A673 (cell line): ENCODE data around the gene GMDS. TPM values are rescaled to one million over a fixed set of nuclear protein-coding genes. Genes with fewer than 3 reads are reported as not detected.

Experiments used
- BruUV-seq: library from RNA; stranded (reverse); fragments of 400-500 nt; replicated peaks from 2 replicates; lab custom pipeline; 2021; lab: Mats Ljungman, UMichigan
- CTCF ChIA-PET: fragments of 300-600 bp; sonication (Branson Sonifier 250); formaldehyde crosslinking; loops from one replicate; lab custom pipeline; 2022; ENCODE audit warnings: antibody characterized with exemption; lab: Charles Lee
- POLR2A ChIA-PET: fragments of 300-600 bp; sonication (Branson Sonifier 250); formaldehyde crosslinking; loops from one replicate; lab custom pipeline; 2022; ENCODE audit warnings: antibody characterized with exemption; ENCODE audit not compliant: low non-redundant PET; lab: Charles Lee
- DNase-seq: peaks from one replicate; pipeline ENCODE4 v3.0.0-alpha.2; 2015; ENCODE audit warnings: low spot score
- H3K27ac ChIP-seq: fragments of 200-600 bp; sonication (generic); 2 replicates; pipeline ENCODE4 v1.5.1; 2016; ENCODE audit warnings: mixed run types, low read depth, mild to moderate bottlenecking, mixed read lengths, antibody characterized with exemption, low read length; ENCODE audit not compliant: poor library complexity, severe bottlenecking
- H3K27me3 ChIP-seq: fragments of 200-600 bp; sonication (generic); replicated peaks from 2 replicates; pipeline ENCODE4 v1.6.1; 2017; ENCODE audit warnings: mixed run types, low read depth, mild to moderate bottlenecking, mixed read lengths, antibody characterized with exemption, low read length; ENCODE audit not compliant: insufficient read depth, poor library complexity
- H3K36me3 ChIP-seq: fragments of 200-600 bp; sonication (generic); 2 replicates; pipeline ENCODE4 v1.6.1; 2016; ENCODE audit warnings: mixed run types, mild to moderate bottlenecking, mixed read lengths, antibody characterized with exemption, low read length; ENCODE audit not compliant: insufficient read depth, poor library complexity, severe bottlenecking
- H3K4me1 ChIP-seq: fragments of 200-600 bp; sonication (generic); 2 replicates; pipeline ENCODE4 v1.6.1; 2017; ENCODE audit warnings: mixed run types, mild to moderate bottlenecking, mixed read lengths, antibody characterized with exemption, low read length; ENCODE audit not compliant: insufficient read depth, poor library complexity, severe bottlenecking
- H3K4me3 ChIP-seq: fragments of 200-600 bp; sonication (generic); 2 replicates; pipeline ENCODE4 v1.5.1; 2016; ENCODE audit warnings: low read depth, mixed run types, mild to moderate bottlenecking, mixed read lengths, low read length; ENCODE audit not compliant: poor library complexity, severe bottlenecking
- H3K9me3 ChIP-seq: fragments of 200-600 bp; sonication (generic); 2 replicates; pipeline ENCODE4 v1.6.1; 2016; ENCODE audit warnings: mixed run types, low read depth, mild to moderate bottlenecking, mixed read lengths, antibody characterized with exemption, low read length; ENCODE audit not compliant: poor library complexity, severe bottlenecking
- EZH2 ChIP-seq: fragments of 200-600 bp; sonication (generic); IDR thresholded peaks from 2 replicates; pipeline ENCODE4 v1.6.1; 2017; ENCODE audit warnings: borderline replicate concordance, low read depth, mild to moderate bottlenecking, mixed read lengths, antibody characterized with exemption, low read length; ENCODE audit not compliant: poor library complexity, severe bottlenecking
- intact Hi-C: fragments of 100-400 bp; cut with micrococcal nuclease; formaldehyde crosslinking; loops from one replicate; pipeline ENCODE4 v1.10.0; 2022; ENCODE audit not compliant: unreplicated experiment
- total RNA-seq: library from RNA; stranded (reverse); gene quantifications from 2 replicates; pipeline ENCODE4 v1.2.3, GENCODE V29; 2021
- TF ChIP-seq, protein P1 (sequence below): fragments of 300-800, 200-600 bp; sonication (generic); conservative IDR thresholded peaks from 2 replicates; pipeline ENCODE4 v1.5.1; 2017; ENCODE audit warnings: low read depth, mild to moderate bottlenecking, antibody characterized with exemption, low read length, moderate library complexity, mixed read lengths

The GMDS gene
- total RNA-seq, 1 experiment from 2014 or later, result 15.2 TPM

GRCh38 chr6:1709234-1709641, 536.2 kb downstream of the GMDS start:
- H3K27me3 ChIP-seq, result no peaks in the 10 kb centered on the region
- no peaks in the 10 kb centered on the region for H3K36me3 ChIP-seq
- ChIA-PET CTCF (no interaction called here), POLR2A (no interaction called here)
- H3K27ac ChIP-seq, result no peak overlapping the region
- DNase-seq, result no peak
- intact Hi-C loops, result no loop called here
- no peak overlapping the region for H3K4me3 ChIP-seq
- no TSS peak for BruUV-seq
- no peak for TF ChIP-seq EZH2
- TF ChIP-seq, protein P1, sequence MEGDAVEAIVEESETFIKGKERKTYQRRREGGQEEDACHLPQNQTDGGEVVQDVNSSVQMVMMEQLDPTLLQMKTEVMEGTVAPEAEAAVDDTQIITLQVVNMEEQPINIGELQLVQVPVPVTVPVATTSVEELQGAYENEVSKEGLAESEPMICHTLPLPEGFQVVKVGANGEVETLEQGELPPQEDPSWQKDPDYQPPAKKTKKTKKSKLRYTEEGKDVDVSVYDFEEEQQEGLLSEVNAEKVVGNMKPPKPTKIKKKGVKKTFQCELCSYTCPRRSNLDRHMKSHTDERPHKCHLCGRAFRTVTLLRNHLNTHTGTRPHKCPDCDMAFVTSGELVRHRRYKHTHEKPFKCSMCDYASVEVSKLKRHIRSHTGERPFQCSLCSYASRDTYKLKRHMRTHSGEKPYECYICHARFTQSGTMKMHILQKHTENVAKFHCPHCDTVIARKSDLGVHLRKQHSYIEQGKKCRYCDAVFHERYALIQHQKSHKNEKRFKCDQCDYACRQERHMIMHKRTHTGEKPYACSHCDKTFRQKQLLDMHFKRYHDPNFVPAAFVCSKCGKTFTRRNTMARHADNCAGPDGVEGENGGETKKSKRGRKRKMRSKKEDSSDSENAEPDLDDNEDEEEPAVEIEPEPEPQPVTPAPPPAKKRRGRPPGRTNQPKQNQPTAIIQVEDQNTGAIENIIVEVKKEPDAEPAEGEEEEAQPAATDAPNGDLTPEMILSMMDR, result no peak
- H3K9me3 ChIP-seq, result no peaks in the 10 kb centered on the region
- H3K4me1 ChIP-seq, result no peaks in the 10 kb centered on the region

DNA sequence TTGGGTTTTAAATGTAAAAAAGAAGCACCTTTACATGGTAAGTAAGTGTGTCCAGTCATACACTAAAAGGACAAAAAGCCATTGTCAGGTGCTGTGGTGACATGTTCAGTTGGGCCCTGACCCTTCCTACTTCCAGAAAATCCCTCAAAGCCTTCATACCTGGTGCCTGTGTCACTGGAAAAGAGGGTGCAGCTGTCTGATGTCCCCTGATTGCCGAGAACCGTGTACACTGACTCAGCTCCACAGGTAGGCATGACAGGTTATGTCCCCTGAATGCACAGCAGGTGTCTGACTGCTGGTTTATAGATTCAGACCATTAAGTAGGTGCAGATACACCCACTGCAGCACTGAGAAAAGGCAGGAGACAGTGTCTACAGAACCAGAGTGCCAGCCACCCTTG, 536.6 kb downstream of the GMDS start:
- CTCF ChIA-PET, result no interaction called here
- no peak overlapping the region for H3K4me3 ChIP-seq
- no peak for DNase-seq
- no peaks in the 10 kb centered on the region for H3K9me3 ChIP-seq
- no peaks in the 10 kb centered on the region for H3K27me3 ChIP-seq
- intact Hi-C loops, result no loop called here
- TF ChIP-seq, protein P1, result no peak
- no peak for TF ChIP-seq EZH2
- no peaks in the 10 kb centered on the region for H3K36me3 ChIP-seq
- H3K4me1 ChIP-seq, result no peaks in the 10 kb centered on the region
- no peak overlapping the region for H3K27ac ChIP-seq
- BruUV-seq, result no TSS peak
- POLR2A ChIA-PET, result no interaction called here

DNA sequence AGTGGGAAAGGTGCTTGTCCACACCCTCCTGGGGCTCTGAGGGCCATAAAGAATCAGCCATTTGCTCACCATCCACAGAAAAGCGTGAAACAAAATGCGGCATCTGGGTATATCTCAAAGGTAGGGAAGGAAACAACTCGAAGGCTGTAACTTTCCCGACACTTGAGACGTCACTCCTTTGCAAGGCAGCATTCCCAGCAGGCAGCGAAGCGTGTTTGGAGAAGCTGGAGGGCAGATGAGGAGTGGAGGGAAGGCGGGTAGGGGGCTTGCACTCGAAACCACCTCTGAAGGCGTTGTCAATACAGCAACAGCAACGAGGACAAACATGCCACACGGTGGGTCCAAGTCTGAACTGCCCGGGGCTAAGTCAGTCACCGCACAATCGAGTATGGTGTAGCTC, 537.3 kb downstream of the GMDS start:
- H3K4me3 ChIP-seq, result no peak overlapping the region
- intact Hi-C loops, result no loop called here
- BruUV-seq, result no TSS peak
- ChIA-PET POLR2A (no interaction called here), CTCF (no interaction called here)
- H3K9me3 ChIP-seq, result no peaks in the 10 kb centered on the region
- no peak overlapping the region for H3K27ac ChIP-seq
- no peaks in the 10 kb centered on the region for H3K27me3 ChIP-seq
- DNase-seq, result no peak
- TF ChIP-seq, protein P1, result no peak
- TF ChIP-seq EZH2, result no peak
- H3K36me3 ChIP-seq, result no peaks in the 10 kb centered on the region
- no peaks in the 10 kb centered on the region for H3K4me1 ChIP-seq
